Epithelial cell of proximal tubule (primary cell): ENCODE results near the gene ZC3H12A. TPM values are rescaled to one million over a fixed set of nuclear protein-coding genes. Genes with fewer than 3 reads are reported as not detected.

ENCODE experiments used
- DNase-seq: peaks from one replicate; pipeline ENCODE4 v3.0.0-alpha.2; 2011; ENCODE audit warnings: low read depth
- H3K4me3 ChIP-seq: 2 replicates; pipeline ENCODE4 v1.5.1; 2011; ENCODE audit warnings: low read depth, mild to moderate bottlenecking, low read length
- CTCF ChIP-seq: conservative IDR thresholded peaks from 2 replicates; pipeline ENCODE4 v1.5.1; 2012; ENCODE audit warnings: low read depth, mild to moderate bottlenecking, low read length
- total RNA-seq: library from RNA; depleted of rRNA; stranded (reverse); fragments of >200 nt; gene quantifications from 2 replicates; pipeline ENCODE4 v1.2.3, GENCODE V29; 2015

The ZC3H12A gene
- total RNA-seq, 1 donor from 2014 or later = 16.0 TPM

GRCh38 chr1:37453647-37454046 lies 20.7 kb upstream of the ZC3H12A start:
- no peak for TF ChIP-seq CTCF
- DNase-seq = no peak
- no peak overlapping the region for H3K4me3 ChIP-seq

- no peak for TF ChIP-seq CTCF
- no peak overlapping the region for H3K4me3 ChIP-seq
- no peak for DNase-seq
Observed at GRCh38 chr1:37455516-37455915, 18.9 kb upstream of the ZC3H12A start.

- no peak for TF ChIP-seq CTCF
- no peak for DNase-seq
- no peak overlapping the region for H3K4me3 ChIP-seq
Observed at GRCh38 chr1:37456614-37457013, 17.8 kb upstream of the ZC3H12A start.

GRCh38 chr1:37458551-37458950 lies 15.8 kb upstream of the ZC3H12A start:
- TF ChIP-seq CTCF = no peak
- H3K4me3 ChIP-seq = no peak overlapping the region
- no peak for DNase-seq

GRCh38 chr1:37461698-37462436 lies 12.5 kb upstream of the ZC3H12A start:
- no peak for DNase-seq
- no peak for TF ChIP-seq CTCF
- no peak overlapping the region for H3K4me3 ChIP-seq

GRCh38 chr1:37464443-37464842 lies 9.9 kb upstream of the ZC3H12A start:
- TF ChIP-seq CTCF = no peak
- no peak for DNase-seq
- H3K4me3 ChIP-seq = no peak overlapping the region
